Central memory CD4-positive, alpha-beta T cell (primary cell): ENCODE data around the gene ROR2.
"Not testable (repeated sequence)": the region's sequence is repeated elsewhere in the genome, so short reads cannot be mapped to it uniquely, and the experiment has no call there.

Experiments
- DNase-seq: peaks from one replicate; pipeline ENCODE4 v3.0.0; 2022
- total RNA-seq, 3 experiments: gene quantifications; one replicate each; lab custom pipeline; 2026; lab: John Stamatoyannopoulos, UW

The ROR2 gene
- total RNA-seq: 0 to 0.39 (median 0.07) reads per million in 3 experiments

GRCh38 chr9:91949946-91950664, at the start of gene ROR2:
Gene ROR2 (minus strand): TSS chr9:91950228.
- peak; percentile 24 for DNase-seq

- no peak for DNase-seq
Observed at GRCh38 chr9:91995000-91995655, 45.1 kb upstream of the ROR2 start.

GRCh38 chr9:91994422-91994821, 44.4 kb upstream of the ROR2 start:
- DNase-seq: no peak

GRCh38 chr9:91992461-91993041, 42.5 kb upstream of the ROR2 start:
- no peak for DNase-seq

GRCh38 chr9:91991721-91992341, 41.8 kb upstream of the ROR2 start:
- DNase-seq: no peak

- no peak for DNase-seq
Observed at GRCh38 chr9:91986248-91986647, 36.2 kb upstream of the ROR2 start.

GRCh38 chr9:91985692-91986091, 35.7 kb upstream of the ROR2 start:
- no peak for DNase-seq

GRCh38 chr9:91978740-91979414, 28.8 kb upstream of the ROR2 start:
- no peak for DNase-seq

GRCh38 chr9:91975254-91975653, 25.2 kb upstream of the ROR2 start:
- DNase-seq: not testable (repeated sequence)

- DNase-seq: no peak
Observed at GRCh38 chr9:91972711-91973110, 22.7 kb upstream of the ROR2 start.

GRCh38 chr9:91972076-91972626, 22.1 kb upstream of the ROR2 start:
- DNase-seq: no peak

- DNase-seq: no peak
Observed at GRCh38 chr9:91967259-91967658, 17.2 kb upstream of the ROR2 start.

- DNase-seq: no peak
Observed at GRCh38 chr9:91966503-91966902, 16.5 kb upstream of the ROR2 start.

- no peak for DNase-seq
Observed at GRCh38 chr9:91963711-91964240, 13.7 kb upstream of the ROR2 start.

GRCh38 chr9:91960367-91960766, 10.3 kb upstream of the ROR2 start:
- DNase-seq: no peak

GRCh38 chr9:91958174-91958573, 8.1 kb upstream of the ROR2 start:
- DNase-seq: no peak

GRCh38 chr9:91954841-91955471, 4.9 kb upstream of the ROR2 start:
- no peak for DNase-seq

- no peak for DNase-seq
Observed at GRCh38 chr9:91953718-91954117, 3.7 kb upstream of the ROR2 start.

- DNase-seq: no peak
Observed at GRCh38 chr9:91951944-91952520, 2.0 kb upstream of the ROR2 start.

GRCh38 chr9:91949392-91949945, 559 bp downstream of the ROR2 start:
- no peak for DNase-seq
